Activated naive CD4-positive, alpha-beta T cell treated with anti-CD3 and anti-CD28 coated beads for 36 hours (primary cell): ENCODE data around the gene FPR3. TPM values are rescaled to one million over a fixed set of nuclear protein-coding genes. Genes with fewer than 3 reads are reported as not detected.
"Not testable (repeated sequence)": the region's sequence is repeated elsewhere in the genome, so short reads cannot be mapped to it uniquely, and the experiment has no call there.

ENCODE experiments used
- CTCF ChIA-PET: fragments of 350-600 bp; sonication (Branson Sonifier 250); formaldehyde crosslinking; loops from one replicate; lab custom pipeline; 2021; ENCODE audit warnings: antibody characterized with exemption; lab: Charles Lee
- DNase-seq: peaks from one replicate; pipeline ENCODE4 v3.0.0-alpha.2; 2020
- H3K27ac Mint-ChIP-seq: one replicate; pipeline ENCODE4 v1.8.0; 2021; ENCODE audit warnings: mild to moderate bottlenecking, mixed read lengths
- H3K27me3 Mint-ChIP-seq: one replicate; pipeline ENCODE4 v1.8.0; 2021; ENCODE audit warnings: low read depth, mixed read lengths
- H3K36me3 Mint-ChIP-seq: one replicate; pipeline ENCODE4 v1.8.0; 2021; ENCODE audit warnings: low read depth, mixed read lengths
- H3K4me1 Mint-ChIP-seq: one replicate; pipeline ENCODE4 v1.8.0; 2021; ENCODE audit warnings: low read depth, mixed read lengths
- H3K4me3 Mint-ChIP-seq: one replicate; pipeline ENCODE4 v1.8.0; 2021; ENCODE audit warnings: mild to moderate bottlenecking, moderate library complexity, mixed read lengths
- H3K9me3 Mint-ChIP-seq: one replicate; pipeline ENCODE4 v1.8.0; 2021; ENCODE audit warnings: mixed read lengths
- intact Hi-C: fragments of 100-400 bp; cut with micrococcal nuclease; formaldehyde crosslinking; loops from one replicate; pipeline ENCODE4 v1.15.1; 2023
- total RNA-seq, 2 experiments: library from RNA; stranded (reverse); gene quantifications; one replicate each; pipeline ENCODE4 v1.2.3, GENCODE V29; 2021

The FPR3 gene
- total RNA-seq, 2 experiments from 2014 or later: not detected

- Mint-ChIP-seq H3K4me3 (no peak overlapping the region), H3K27me3 (peaks cover 5% of the 10 kb centered on the region), H3K36me3 (no peaks in the 10 kb centered on the region), H3K4me1 (no peaks in the 10 kb centered on the region), H3K9me3 (peaks cover 6% of the 10 kb centered on the region), H3K27ac (no peak overlapping the region)
- CTCF ChIA-PET: no interaction called here
- intact Hi-C loops: no loop called here
- DNase-seq: no peak
Measured at GRCh38 chr19:51802775-51803174, 7.8 kb downstream of the FPR3 start.

- Mint-ChIP-seq H3K27me3 (peaks cover 5% of the 10 kb centered on the region), H3K36me3 (no peaks in the 10 kb centered on the region), H3K4me3 (no peak overlapping the region), H3K4me1 (no peaks in the 10 kb centered on the region), H3K27ac (no peak overlapping the region), H3K9me3 (peaks cover 6% of the 10 kb centered on the region)
- CTCF ChIA-PET: no interaction called here
- DNase-seq: no peak
- intact Hi-C loops: no loop called here
Measured at GRCh38 chr19:51803519-51803918, 8.6 kb downstream of the FPR3 start.

- CTCF ChIA-PET: no interaction called here
- H3K36me3 Mint-ChIP-seq: no peaks in the 10 kb centered on the region
- peaks cover 6% of the 10 kb centered on the region for H3K9me3 Mint-ChIP-seq
- no peak overlapping the region for H3K27ac Mint-ChIP-seq
- H3K27me3 Mint-ChIP-seq: peaks cover 5% of the 10 kb centered on the region
- no peak overlapping the region for H3K4me3 Mint-ChIP-seq
- H3K4me1 Mint-ChIP-seq: no peaks in the 10 kb centered on the region
- intact Hi-C loops: no loop called here
- DNase-seq: no peak
Measured at GRCh38 chr19:51803967-51804366, 9.0 kb downstream of the FPR3 start.

GRCh38 chr19:51804789-51805188, 9.8 kb downstream of the FPR3 start:
- H3K4me1 Mint-ChIP-seq, H3K27ac Mint-ChIP-seq, H3K27me3 Mint-ChIP-seq, H3K9me3 Mint-ChIP-seq, H3K36me3 Mint-ChIP-seq, CTCF ChIA-PET, intact Hi-C loops, H3K4me3 Mint-ChIP-seq, DNase-seq: not testable (repeated sequence)

GRCh38 chr19:51805396-51805795, 10.4 kb downstream of the FPR3 start:
- intact Hi-C loops, H3K36me3 Mint-ChIP-seq, H3K9me3 Mint-ChIP-seq, H3K27ac Mint-ChIP-seq, CTCF ChIA-PET, H3K4me3 Mint-ChIP-seq, DNase-seq, H3K27me3 Mint-ChIP-seq, H3K4me1 Mint-ChIP-seq: not testable (repeated sequence)

- CTCF ChIA-PET, H3K4me3 Mint-ChIP-seq, H3K36me3 Mint-ChIP-seq, H3K27ac Mint-ChIP-seq, intact Hi-C loops, H3K4me1 Mint-ChIP-seq, H3K27me3 Mint-ChIP-seq, DNase-seq: not testable (repeated sequence)
- H3K9me3 Mint-ChIP-seq: peaks cover 11% of the 10 kb centered on the region
Measured at GRCh38 chr19:51806571-51806970, 11.6 kb downstream of the FPR3 start.

- no peaks in the 10 kb centered on the region for H3K4me1 Mint-ChIP-seq
- H3K4me3 Mint-ChIP-seq: no peak overlapping the region
- DNase-seq: no peak
- H3K9me3 Mint-ChIP-seq: peaks cover 11% of the 10 kb centered on the region
- no peaks in the 10 kb centered on the region for H3K36me3 Mint-ChIP-seq
- intact Hi-C loops: no loop called here
- no peaks in the 10 kb centered on the region for H3K27me3 Mint-ChIP-seq
- H3K27ac Mint-ChIP-seq: no peak overlapping the region
- CTCF ChIA-PET: interaction anchor here (0.5 kb wide), 1 partner anchor 1198 kb away, joined by 3 read pairs; no protein-coding TSS in a partner anchor
Measured at GRCh38 chr19:51807111-51807701, 12.2 kb downstream of the FPR3 start.

GRCh38 chr19:51807925-51808324, 13.0 kb downstream of the FPR3 start:
- DNase-seq: no peak
- H3K4me1 Mint-ChIP-seq: no peaks in the 10 kb centered on the region
- intact Hi-C loops: no loop called here
- no peaks in the 10 kb centered on the region for H3K27me3 Mint-ChIP-seq
- H3K9me3 Mint-ChIP-seq: peaks cover 11% of the 10 kb centered on the region
- H3K4me3 Mint-ChIP-seq: no peak overlapping the region
- CTCF ChIA-PET: interaction anchor here (0.5 kb wide), 1 partner anchor 1199 kb away, joined by 3 read pairs; no protein-coding TSS in a partner anchor
- no peaks in the 10 kb centered on the region for H3K36me3 Mint-ChIP-seq
- H3K27ac Mint-ChIP-seq: no peak overlapping the region

GRCh38 chr19:51808333-51808986, 13.5 kb downstream of the FPR3 start:
- Mint-ChIP-seq H3K27ac (no peak overlapping the region), H3K9me3 (peaks cover 7% of the 10 kb centered on the region), H3K4me3 (no peak overlapping the region), H3K27me3 (no peaks in the 10 kb centered on the region), H3K4me1 (no peaks in the 10 kb centered on the region), H3K36me3 (no peaks in the 10 kb centered on the region)
- no peak for DNase-seq
- intact Hi-C loops: no loop called here
- CTCF ChIA-PET: no interaction called here

- Mint-ChIP-seq H3K27me3 (no peaks in the 10 kb centered on the region), H3K36me3 (no peaks in the 10 kb centered on the region), H3K27ac (no peak overlapping the region), H3K9me3 (peaks cover 9% of the 10 kb centered on the region), H3K4me3 (no peak overlapping the region), H3K4me1 (no peaks in the 10 kb centered on the region)
- no peak for DNase-seq
- CTCF ChIA-PET: no interaction called here
- intact Hi-C loops: no loop called here
Measured at GRCh38 chr19:51809787-51810186, 14.8 kb downstream of the FPR3 start.

- Mint-ChIP-seq H3K36me3 (no peaks in the 10 kb centered on the region), H3K27me3 (no peaks in the 10 kb centered on the region)
- CTCF ChIA-PET: no interaction called here
Measured at GRCh38 chr19:51810223-51810622, 15.3 kb downstream of the FPR3 start.

GRCh38 chr19:51811344-51811743, 16.4 kb downstream of the FPR3 start:
- no peak overlapping the region for H3K4me3 Mint-ChIP-seq
- intact Hi-C loops: no loop called here
- CTCF ChIA-PET: no interaction called here
- H3K36me3 Mint-ChIP-seq: no peaks in the 10 kb centered on the region
- H3K4me1 Mint-ChIP-seq: no peaks in the 10 kb centered on the region
- no peak for DNase-seq
- peaks cover 9% of the 10 kb centered on the region for H3K9me3 Mint-ChIP-seq
- no peaks in the 10 kb centered on the region for H3K27me3 Mint-ChIP-seq
- H3K27ac Mint-ChIP-seq: no peak overlapping the region

More at GRCh38 chr19:51810223-51810622, 15.3 kb downstream of the FPR3 start:
- DNase-seq: no peak
- intact Hi-C loops: no loop called here
- Mint-ChIP-seq H3K27ac (no peak overlapping the region), H3K4me3 (no peak overlapping the region), H3K4me1 (no peaks in the 10 kb centered on the region), H3K9me3 (peaks cover 9% of the 10 kb centered on the region)

- Mint-ChIP-seq H3K4me1 (no peaks in the 10 kb centered on the region), H3K36me3 (no peaks in the 10 kb centered on the region), H3K9me3 (peaks cover 22% of the 10 kb centered on the region), H3K4me3 (no peak overlapping the region), H3K27ac (no peak overlapping the region), H3K27me3 (peaks cover 3% of the 10 kb centered on the region)
- intact Hi-C loops: no loop called here
- CTCF ChIA-PET: no interaction called here
- no peak for DNase-seq
Measured at GRCh38 chr19:51815043-51815442, 20.1 kb downstream of the FPR3 start.
